Coronary artery (tissue), 2 donors: Measurements from ENCODE around the gene KRT27.
A peak's percentile ranks its signal among the peaks of the same experiment; 100 is the strongest.

ENCODE experiments used
- DNase-seq: peaks from one replicate; pipeline ENCODE4 v3.0.0-alpha.2; 2017; ENCODE audit warnings: low spot score
- H3K27ac ChIP-seq, 2 donors: fragments of 200-600 bp; sonication (generic); one replicate each; pipeline ENCODE4 v1.5.1; 2016 to 2019
- H3K4me3 ChIP-seq: fragments of 200-600 bp; sonication (generic); 2 replicates; pipeline ENCODE4 v1.5.1; 2016; ENCODE audit warnings: mild to moderate bottlenecking, moderate library complexity
- TF ChIP-seq, protein P1 (sequence below): fragments of 200-600 bp; sonication (generic); IDR thresholded peaks from one replicate; pipeline ENCODE4 v1.5.1; 2019; ENCODE audit warnings: antibody characterized with exemption

KRT27 gene

DNA sequence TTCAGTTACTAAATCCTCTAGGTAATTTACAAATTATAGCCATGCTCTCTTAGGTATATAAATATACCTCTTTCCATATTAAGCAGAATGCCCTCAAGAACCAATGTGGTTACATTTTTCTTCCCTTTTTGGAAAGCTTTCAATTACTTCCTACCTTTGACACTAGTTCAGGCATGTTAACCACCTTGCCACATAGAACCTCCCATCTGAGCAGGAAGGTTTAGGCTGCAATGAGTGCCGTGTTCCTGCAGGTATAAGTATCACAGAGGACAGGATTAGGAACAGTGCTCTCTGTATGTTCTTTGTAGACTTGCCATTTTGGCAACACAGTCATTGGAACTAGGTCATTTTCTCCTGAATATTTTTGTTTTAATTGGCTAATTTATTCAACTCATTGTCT lies 47.3 kb downstream of the KRT27 start:
- Histone ChIP-seq H3K27ac (no peak overlapping the region), H3K4me3 (no peak overlapping the region)
- DNase-seq: no peak
- TF ChIP-seq, protein P1, sequence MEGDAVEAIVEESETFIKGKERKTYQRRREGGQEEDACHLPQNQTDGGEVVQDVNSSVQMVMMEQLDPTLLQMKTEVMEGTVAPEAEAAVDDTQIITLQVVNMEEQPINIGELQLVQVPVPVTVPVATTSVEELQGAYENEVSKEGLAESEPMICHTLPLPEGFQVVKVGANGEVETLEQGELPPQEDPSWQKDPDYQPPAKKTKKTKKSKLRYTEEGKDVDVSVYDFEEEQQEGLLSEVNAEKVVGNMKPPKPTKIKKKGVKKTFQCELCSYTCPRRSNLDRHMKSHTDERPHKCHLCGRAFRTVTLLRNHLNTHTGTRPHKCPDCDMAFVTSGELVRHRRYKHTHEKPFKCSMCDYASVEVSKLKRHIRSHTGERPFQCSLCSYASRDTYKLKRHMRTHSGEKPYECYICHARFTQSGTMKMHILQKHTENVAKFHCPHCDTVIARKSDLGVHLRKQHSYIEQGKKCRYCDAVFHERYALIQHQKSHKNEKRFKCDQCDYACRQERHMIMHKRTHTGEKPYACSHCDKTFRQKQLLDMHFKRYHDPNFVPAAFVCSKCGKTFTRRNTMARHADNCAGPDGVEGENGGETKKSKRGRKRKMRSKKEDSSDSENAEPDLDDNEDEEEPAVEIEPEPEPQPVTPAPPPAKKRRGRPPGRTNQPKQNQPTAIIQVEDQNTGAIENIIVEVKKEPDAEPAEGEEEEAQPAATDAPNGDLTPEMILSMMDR: no peak

GRCh38 chr17:40734018-40734417 lies 48.3 kb downstream of the KRT27 start:
- DNase-seq: no peak
- no peak overlapping the region for H3K27ac ChIP-seq
- H3K4me3 ChIP-seq: no peak overlapping the region
- TF ChIP-seq, protein P1: no peak

GRCh38 chr17:40730970-40731369 lies 51.4 kb downstream of the KRT27 start:
- Histone ChIP-seq H3K4me3 (no peak overlapping the region), H3K27ac (no peak overlapping the region)
- no peak for DNase-seq
- TF ChIP-seq, protein P1: no peak

DNA sequence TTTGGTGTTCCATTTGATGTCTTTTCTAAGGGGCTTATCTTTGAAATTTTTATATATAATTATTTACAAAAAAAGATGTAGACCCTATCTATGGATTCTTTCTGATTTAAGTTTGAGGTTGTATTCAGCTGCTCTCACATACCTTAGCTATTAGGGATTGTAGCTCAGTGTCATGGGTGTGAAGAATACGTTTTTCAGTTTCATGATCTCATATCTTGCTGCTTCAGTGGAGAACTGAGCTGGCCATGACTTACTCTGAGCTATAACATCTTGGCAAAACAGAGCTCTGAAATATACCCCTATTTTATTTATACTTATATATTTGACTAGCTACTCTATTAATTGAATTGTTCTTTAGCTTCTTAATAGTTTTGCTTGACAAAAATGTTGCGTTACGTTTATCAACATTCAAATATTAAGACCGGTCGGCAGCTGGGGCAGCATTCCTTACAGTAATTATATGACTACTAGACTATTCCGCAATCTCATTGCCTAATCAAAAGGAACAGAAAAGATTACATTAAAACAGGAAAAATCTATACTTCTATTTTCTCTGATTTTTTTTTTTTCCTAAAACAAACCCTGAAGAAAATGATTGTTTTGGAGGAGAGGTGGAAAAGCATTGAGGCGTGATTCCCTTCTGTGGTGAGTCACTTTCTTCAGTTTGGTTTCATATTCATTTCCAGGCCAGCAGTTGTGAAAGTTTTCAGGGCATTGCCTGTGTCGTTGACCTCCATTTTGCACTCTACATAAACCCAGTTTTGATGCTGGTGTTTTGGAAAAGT lies 54.7 kb downstream of the KRT27 start:
- TF ChIP-seq, protein P1: no peak
- Histone ChIP-seq H3K27ac (peak overlapping the region in 1 of 2 donors; percentile 2), H3K4me3 (no peak overlapping the region)
- no peak for DNase-seq

DNA sequence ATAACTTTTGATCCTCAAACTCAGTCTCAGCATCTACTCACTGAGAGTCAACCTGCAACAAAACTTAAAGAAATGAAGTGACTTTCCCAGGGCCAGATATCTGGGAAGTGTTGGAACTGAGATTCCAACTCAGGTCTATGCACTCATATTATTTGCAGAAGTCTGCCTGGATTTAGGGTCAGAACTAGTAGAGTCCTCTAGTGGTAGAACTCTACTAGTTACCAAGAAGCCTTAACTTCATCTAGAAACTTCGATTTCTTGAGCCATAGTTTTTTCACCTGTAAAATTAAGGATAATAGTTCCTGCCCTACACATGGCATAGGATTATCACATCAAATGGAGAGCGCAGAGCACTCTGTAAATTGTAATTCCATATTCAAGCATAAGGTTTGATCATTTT lies 55.4 kb downstream of the KRT27 start:
- TF ChIP-seq, protein P1: no peak
- no peak for DNase-seq
- Histone ChIP-seq H3K4me3 (no peak overlapping the region), H3K27ac (no peak overlapping the region)
